Measurements from ENCODE around the gene SLC4A9.

SLC4A9 gene

GRCh38 chr5:140360101-140360500 lies at the start of gene SLC4A9:
SLC4A9 (plus strand) TSS chr5:140360194; CDS start chr5:140360237, 43 bp downstream.
- DNase-seq (ENCODE audit: low read depth, low spot score): no peak

DNA sequence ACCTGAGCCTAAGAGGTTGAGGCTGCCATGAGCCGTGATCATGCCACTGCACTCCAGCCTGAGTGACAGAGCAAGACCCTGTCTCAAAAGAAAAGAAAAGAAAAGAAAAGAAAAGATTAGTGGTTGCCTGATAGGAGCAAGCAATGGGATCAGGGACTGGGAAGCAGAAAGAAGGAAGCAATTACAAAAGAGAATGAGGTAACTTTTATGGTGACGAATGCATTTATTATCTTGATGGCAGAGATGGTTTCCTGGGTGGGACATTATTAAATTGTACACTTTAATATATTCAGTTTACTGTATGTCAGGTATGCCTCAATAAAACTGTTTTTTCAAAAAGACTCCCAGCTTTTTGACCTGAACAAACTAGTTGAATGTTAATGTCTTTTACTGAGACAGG lies 49.6 kb upstream of the SLC4A9 start:
- DNase-seq (ENCODE audit: low read depth, low spot score): no peak

GRCh38 chr5:140311011-140311467 lies 49.0 kb upstream of the SLC4A9 start:
- DNase-seq (ENCODE audit: low read depth, low spot score): no peak

DNA sequence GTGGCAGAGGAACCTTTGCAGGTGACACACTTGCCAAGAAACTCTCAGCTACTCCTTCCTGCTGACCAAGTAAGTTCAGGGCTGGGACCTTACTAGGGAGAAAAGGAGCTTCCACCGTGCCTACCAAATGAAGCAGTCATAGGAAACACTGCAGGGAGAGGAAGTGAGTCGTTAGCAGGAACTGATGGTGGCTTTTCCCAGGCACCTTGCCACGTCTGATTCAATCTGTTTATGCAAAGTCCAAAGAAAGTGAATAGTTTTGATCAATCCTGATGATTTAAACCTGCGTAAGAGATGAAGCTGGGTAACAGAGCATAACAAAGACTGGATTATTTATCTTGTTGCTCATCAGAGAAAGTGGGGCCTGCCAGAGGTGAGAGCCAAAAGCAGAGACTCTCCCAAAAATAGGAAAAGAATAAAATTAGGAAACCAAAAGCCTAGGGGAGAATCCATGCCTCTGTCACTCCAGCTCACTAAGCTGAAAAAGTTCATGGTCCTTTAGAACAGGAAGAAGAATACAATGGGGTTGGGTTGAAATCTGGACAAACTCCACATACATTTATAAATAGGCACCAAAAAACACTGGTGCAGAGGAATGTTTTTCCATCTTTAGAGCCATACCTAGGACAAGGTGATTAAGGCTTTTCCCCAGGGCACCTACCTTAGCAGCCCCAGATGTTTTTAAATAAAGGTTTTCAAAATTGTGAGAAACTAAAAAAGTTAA lies 47.8 kb upstream of the SLC4A9 start:
- DNase-seq (ENCODE audit: low read depth, low spot score): no peak

GRCh38 chr5:140312791-140313189 lies 47.2 kb upstream of the SLC4A9 start:
- no peak for DNase-seq (ENCODE audit: low read depth, low spot score)

- DNase-seq (ENCODE audit: low read depth, low spot score): no peak
Measured at GRCh38 chr5:140317859-140318258, 42.1 kb upstream of the SLC4A9 start.

DNA sequence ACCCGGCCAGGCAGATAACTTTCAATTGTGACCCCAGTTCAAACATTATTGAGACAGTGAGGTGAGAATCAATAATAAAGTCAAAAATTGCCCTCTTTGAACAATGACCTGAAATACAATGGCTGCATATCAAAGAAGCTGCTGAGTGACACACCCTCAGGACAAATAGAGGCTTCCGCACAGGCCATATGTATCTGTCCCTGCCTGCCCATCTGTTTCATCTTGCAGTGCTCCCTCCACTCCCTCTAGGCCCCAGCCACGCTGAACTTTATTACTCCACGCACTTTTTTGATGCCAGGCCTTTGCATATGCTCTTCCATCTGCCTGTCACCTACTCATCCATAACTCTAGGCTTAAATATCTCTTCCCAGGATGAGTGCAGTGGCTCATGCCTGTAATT lies 41.2 kb upstream of the SLC4A9 start:
- no peak for DNase-seq (ENCODE audit: low read depth, low spot score)

GRCh38 chr5:140319833-140320232 lies 40.2 kb upstream of the SLC4A9 start:
- DNase-seq (ENCODE audit: low read depth, low spot score): no peak

DNA sequence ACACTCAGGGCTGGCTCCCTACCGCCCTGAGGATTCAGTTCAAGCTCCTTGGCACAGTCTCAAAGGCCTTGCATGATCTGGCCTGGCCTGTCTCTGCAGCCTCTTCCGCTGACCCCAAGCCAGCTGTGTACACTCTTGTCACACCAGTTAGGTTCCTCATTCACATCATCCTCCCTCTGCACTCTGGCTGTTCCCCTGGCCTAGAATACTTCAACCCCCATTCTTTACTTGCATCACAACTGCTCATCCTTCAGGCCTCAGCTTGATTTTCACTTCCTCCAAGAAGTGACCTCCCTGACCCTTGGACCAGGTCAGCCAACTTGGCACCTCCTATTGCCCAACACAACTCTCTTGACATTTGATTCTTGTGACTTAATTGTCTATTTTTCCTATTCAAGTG lies 38.2 kb upstream of the SLC4A9 start:
- no peak for DNase-seq (ENCODE audit: low read depth, low spot score)

DNA sequence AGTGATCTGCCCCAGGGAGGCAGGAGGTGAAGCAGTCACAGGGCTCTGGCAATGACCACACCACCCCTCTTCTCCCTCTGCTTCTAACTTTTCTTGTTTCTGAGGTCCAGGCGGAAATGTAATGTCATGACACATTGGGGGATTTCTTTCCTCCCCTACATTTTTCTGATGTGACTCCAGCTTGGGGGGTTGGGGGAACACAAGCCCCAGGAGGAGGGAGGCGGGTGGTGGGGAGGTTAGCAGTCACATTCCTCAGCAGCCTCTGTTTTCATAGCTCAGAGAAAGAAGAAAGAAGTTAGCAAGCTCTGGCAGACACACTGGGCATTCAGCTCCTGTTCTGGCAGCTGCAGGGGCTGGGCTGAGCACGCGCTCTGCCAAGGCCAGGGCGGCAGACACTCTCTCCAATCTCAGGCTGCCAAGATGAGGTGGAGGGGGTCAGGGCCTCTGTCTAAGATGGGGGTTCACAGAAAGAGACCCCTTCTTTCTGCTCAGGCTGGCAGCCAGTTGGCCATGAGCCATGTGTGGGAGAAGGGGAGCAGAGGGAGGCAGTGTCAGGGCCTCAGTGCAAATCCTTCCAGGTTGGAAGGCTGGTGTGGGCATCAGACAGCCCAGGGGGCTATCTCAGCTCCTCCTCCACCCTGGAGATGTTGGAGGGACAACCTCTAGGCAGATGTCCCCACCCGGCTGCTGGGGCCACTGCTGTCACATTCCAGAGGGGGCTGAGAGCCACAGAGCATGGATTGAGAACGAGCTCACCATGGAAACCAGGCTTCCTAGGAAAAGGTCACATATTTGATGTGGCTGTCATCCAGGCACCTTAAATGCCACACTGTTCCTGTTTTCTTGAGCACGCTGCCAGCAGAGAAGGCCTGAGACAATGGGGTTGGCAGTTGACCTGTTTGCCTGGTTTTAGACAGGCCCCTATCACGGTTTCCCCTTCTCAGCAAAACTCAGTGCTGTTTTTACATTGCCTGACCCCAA lies 37.0 kb upstream of the SLC4A9 start:
- DNase-seq (ENCODE audit: low read depth, low spot score): no peak

DNA sequence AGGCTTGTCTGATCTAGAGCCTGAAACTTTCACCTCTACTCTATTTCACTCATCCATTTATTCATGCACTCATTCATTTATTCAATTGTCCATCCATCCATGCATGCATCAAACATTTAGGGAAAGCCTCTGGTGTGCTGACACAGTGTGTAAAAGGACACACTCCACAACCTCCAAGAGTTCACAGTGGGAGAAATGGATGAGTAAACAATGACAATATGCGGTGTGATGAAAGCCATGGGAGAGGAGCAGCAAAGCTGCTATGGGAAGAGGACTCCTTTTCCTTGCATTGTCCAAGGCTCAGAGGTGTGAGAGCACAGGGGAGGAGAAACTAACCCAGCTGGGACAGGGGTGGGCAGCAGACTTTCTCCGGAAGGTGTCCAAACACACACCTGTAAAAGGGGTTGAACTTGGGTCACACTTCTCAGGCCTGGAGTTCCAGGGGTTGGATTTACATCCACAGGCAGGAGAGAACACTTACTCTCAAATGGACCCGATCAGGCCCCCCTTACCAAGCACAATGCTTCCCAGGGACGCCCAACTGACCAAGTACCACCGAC lies 35.9 kb upstream of the SLC4A9 start:
- no peak for DNase-seq (ENCODE audit: low read depth, low spot score)

DNA sequence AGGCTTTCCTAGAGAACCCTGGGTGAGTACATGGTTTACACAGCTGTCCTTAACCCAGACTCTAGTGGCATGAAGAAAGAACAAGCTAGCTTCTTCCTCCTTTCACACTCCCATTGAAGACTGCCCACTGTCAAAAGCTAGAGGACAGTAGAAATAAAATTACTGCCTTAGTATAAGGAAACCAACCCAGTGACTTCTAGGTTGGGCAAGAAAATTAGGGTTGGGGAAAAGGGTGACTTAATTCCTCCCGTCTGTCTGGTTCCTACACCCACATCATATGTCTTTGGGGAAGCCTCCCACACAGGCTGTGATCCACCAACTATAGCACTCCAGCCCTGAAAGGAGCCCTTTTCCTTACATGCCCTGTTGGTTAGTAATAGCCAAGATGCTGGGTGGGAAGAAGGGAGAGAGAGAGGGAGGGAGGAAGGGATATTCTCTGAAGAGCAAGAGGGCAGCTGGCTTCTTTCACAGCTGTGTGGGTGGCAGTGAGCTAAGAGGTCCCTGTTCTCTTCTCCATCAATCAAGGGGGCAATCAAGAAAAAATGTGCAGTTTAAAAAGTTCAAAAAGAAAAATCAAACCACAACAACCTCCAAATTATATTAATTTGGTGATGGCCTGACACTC lies 35.3 kb upstream of the SLC4A9 start:
- DNase-seq (ENCODE audit: low read depth, low spot score): no peak

DNA sequence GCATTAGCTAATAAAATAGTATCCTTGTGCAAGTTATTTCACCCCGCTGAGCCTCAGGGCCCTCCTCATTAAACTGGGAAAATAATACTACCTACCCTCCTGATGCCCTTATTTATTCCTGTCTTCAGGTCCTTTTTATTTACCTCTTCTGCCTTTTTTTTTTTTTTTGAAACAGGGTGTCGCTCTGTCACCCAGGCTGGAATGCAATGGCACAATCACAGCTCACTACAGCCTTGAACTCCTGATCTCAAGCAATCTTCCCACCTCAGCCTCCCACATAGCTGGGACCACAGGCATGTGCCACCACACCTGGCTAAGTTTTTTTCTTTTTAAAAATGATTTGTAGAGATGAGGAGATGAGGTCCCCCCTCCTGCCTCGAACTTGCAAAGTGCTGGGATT lies 34.5 kb upstream of the SLC4A9 start:
- DNase-seq (ENCODE audit: low read depth, low spot score): no peak

- no peak for DNase-seq (ENCODE audit: low read depth, low spot score)
Measured at GRCh38 chr5:140327589-140327988, 32.4 kb upstream of the SLC4A9 start.

GRCh38 chr5:140328036-140328764 lies 31.8 kb upstream of the SLC4A9 start:
- DNase-seq (ENCODE audit: low read depth, low spot score): no peak

DNA sequence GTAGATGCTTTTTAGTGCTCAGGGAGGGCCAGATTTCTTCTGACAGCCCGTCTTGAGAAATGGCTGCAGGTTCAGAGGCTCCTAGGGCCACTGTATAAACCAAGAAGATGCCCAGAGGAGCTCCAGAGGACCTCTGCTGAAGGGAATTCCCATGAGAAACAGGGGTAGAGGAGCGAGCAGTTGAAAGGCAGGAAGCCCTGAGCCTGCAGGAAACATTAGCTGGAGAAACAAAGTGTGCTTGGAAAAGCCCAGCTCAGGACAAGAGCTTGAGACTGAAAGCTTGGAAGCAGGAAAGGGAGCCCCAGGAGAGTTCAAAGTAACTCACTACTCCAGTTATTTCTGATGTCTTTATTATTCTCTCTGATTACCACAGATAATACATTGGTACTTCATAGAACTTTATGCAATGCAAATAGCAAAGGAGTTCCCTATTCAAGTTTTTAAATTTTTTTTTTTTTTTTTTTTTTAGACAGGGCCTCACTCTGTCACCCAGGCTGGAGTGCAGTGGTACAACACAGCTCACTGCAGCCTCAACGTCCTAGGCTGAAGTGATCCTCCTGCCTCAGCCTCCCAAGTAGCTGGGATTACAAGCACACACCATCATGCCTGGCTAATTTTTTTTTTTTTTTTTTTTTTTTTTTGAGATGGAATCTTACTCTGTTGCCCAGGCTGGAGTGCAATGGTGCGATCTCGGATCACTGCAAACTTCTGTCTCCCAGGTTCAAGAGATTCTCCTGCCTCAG lies 30.1 kb upstream of the SLC4A9 start:
- no peak for DNase-seq (ENCODE audit: low read depth, low spot score)

GRCh38 chr5:140331638-140332037 lies 28.4 kb upstream of the SLC4A9 start:
- no peak for DNase-seq (ENCODE audit: low read depth, low spot score)

DNA sequence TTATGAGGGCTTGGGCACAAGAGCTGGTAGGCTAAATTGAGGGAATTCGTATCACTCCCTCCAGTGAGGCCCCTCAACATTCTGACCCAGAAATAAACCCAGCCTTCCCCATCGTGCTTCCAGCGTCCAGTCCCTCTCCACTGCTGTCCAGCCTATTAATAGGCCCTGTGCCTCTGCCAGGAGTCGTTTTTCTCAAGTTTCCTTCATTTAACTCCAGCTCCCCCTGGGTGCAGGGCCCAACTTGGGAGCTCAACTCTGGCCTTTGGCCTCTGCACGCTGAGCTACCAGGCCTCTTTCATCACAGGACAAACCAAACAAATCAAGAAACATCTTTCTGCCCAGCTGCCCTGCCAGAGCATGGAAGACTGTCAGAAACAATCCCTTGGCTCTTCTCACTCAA lies 23.6 kb upstream of the SLC4A9 start:
- no peak for DNase-seq (ENCODE audit: low read depth, low spot score)

DNA sequence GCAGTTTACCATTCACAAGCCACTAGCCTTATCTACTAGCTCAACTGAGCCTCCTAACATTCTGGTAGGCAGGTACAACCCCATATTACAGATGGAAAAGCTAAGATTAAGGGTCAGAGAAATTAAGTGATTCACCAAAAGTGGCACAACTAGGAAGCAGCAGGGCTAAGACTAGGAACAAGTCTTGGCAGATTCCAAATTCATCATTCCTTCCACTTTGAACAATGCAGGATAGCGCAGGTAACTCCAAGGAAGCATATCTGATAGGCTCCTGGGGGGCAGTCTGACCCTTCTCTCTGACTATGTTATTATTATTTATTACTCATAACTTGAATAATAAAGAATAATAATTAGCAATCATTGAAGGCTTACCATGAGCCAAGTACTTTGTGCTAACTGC lies 22.1 kb upstream of the SLC4A9 start:
- DNase-seq (ENCODE audit: low read depth, low spot score): no peak

GRCh38 chr5:140338336-140338735 lies 21.7 kb upstream of the SLC4A9 start:
- DNase-seq (ENCODE audit: low read depth, low spot score): no peak

DNA sequence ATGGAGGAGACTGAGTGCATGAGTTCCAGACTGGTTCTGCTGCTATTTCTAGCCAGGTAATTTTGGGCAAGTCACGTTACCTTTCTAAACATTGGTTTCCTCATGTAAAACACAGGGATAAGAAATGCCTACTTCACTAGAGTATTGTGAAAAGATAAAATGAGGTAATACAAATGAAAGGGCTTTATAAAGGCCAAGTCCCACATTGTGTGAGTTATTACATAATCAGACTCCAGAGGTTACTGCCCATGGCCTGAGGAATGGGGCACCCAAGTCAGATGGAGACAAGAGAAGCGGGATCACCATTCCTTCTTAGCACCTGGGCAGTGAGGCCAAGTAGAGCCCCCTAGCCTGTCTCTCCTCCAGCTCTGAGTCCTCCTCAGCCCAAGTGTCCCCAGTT lies 21.1 kb upstream of the SLC4A9 start:
- DNase-seq (ENCODE audit: low read depth, low spot score): no peak

Measured in smooth muscle cell of the brain vasculature (primary cell).